HepG2 (cell line): Measurements from ENCODE around the gene CHRNB4.

Experiments used
- EP300 ChIP-seq, 3 experiments: sonication (generic) in 1 of 3; formaldehyde crosslinking in 1 of 3; IDR thresholded peaks; 2 replicates each; pipeline versions ENCODE4 v1.5.1 to v1.6.1; 2011 to 2020; ENCODE audit warnings: low read depth in 2 of 3, low read length in 2 of 3, borderline replicate concordance in 1 of 3, improper control_type of control experiment in 1 of 3, mild to moderate bottlenecking in 1 of 3, missing genetic modification reagents in 1 of 3, moderate library complexity in 1 of 3
- MZF1 ChIP-seq: sonication (generic); formaldehyde crosslinking; IDR thresholded peaks from 2 replicates; pipeline ENCODE4 v1.8.1; 2023; ENCODE audit warnings: mild to moderate bottlenecking, missing genetic modification reagents, borderline replicate concordance
- ZNF354B ChIP-seq: sonication (generic); formaldehyde crosslinking; IDR thresholded peaks from 2 replicates; pipeline ENCODE4 v1.8.0; 2022; ENCODE audit warnings: mild to moderate bottlenecking, missing genetic modification reagents

DNA sequence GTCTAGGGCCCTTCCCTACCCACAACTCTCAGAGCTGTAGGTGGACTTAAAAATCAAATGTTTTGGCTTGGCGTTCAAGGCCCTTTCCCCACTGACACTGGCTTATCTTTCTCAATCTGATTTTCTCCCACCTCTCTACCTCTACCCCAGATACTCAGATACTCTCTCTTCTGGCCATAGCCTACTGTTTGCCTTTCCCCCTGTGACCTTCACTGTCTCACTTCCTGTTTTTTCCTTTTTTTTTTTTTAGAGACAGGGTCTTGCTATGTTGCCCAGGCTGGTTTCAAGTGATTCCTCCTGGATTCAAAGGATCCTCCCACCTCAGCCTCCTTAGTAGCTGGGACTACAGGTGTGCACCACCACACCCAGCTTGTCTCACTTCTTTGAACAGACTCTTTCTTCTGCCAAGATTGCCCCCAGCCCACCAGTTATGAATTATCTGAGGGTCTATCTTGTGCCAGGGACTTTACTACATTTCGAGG is 4.6 kb downstream of the CHRNB4 start:
- no peak for TF ChIP-seq EP300 (IDR thresholded peaks at IDR 0.05; ENCODE audit: low read depth in 2 of 2, low read length in 2 of 2)
- TF ChIP-seq EP300 (CRISPR knock-in tag; IDR thresholded peaks at IDR 0.05; ENCODE audit: borderline replicate concordance) = no peak
- no peak for TF ChIP-seq MZF1 (CRISPR knock-in tag)
- no peak for TF ChIP-seq ZNF354B (CRISPR knock-in tag)
